SK-N-SH treated with all-trans-retinoic acid at 6 μM for 48 hours (cell line): ENCODE results near the gene SMAD9.

ENCODE experiments used
- ATAC-seq: fragments of 200-7000 bp; cut with Tn5 transposase; 3 replicates; pipeline ENCODE4 v1.9.1; 2020; ENCODE audit warnings: mild to moderate bottlenecking, moderate library complexity
- ARNTL ChIP-seq: fragments of 450-650 bp; formaldehyde crosslinking; IDR thresholded peaks from 2 replicates; pipeline ENCODE4 v1.5.0; 2020; ENCODE audit warnings: low read depth, mild to moderate bottlenecking, moderate library complexity, borderline replicate concordance
- BACH2 ChIP-seq: fragments of 250-450 bp; sonication (Bioruptor Pico); IDR thresholded peaks from 2 replicates; pipeline ENCODE4 v1.9.0; 2021; ENCODE audit warnings: mild to moderate bottlenecking, borderline replicate concordance
- CSDC2 ChIP-seq: fragments of 250-450 bp; sonication (Bioruptor Pico); IDR thresholded peaks from 2 replicates; pipeline ENCODE4 v1.5.0; 2020; ENCODE audit warnings: mild to moderate bottlenecking, moderate library complexity
- ESRRG ChIP-seq: fragments of 250-450 bp; sonication (Bioruptor Pico); IDR thresholded peaks from 2 replicates; pipeline ENCODE4 v1.6.1; 2021; ENCODE audit warnings: mild to moderate bottlenecking
- GLIS3 ChIP-seq: fragments of 250-450 bp; sonication (Bioruptor Pico); IDR thresholded peaks from 2 replicates; pipeline ENCODE4 v1.5.0; 2020; ENCODE audit warnings: mild to moderate bottlenecking, moderate library complexity
- ISL1 ChIP-seq: fragments of 250-450 bp; sonication (Bioruptor Pico); IDR thresholded peaks from 2 replicates; pipeline ENCODE4 v2.1.2; 2022; ENCODE audit warnings: mild to moderate bottlenecking, moderate library complexity
- OSR1 ChIP-seq: fragments of 250-450 bp; sonication (Bioruptor Pico); IDR thresholded peaks from 2 replicates; pipeline ENCODE4 v1.8.0; 2022; ENCODE audit warnings: moderate library complexity, mild to moderate bottlenecking, inconsistent platforms
- PPARA ChIP-seq: fragments of 250-450 bp; sonication (Bioruptor Pico); IDR thresholded peaks from 2 replicates; pipeline ENCODE4 v1.5.0; 2020; ENCODE audit warnings: mild to moderate bottlenecking, borderline replicate concordance
- TCF4 ChIP-seq: fragments of 250-450 bp; sonication (Bioruptor Pico); IDR thresholded peaks from 2 replicates; pipeline ENCODE4 v1.8.0; 2021; ENCODE audit warnings: mild to moderate bottlenecking, moderate library complexity, borderline replicate concordance
- ZC3H10 ChIP-seq: fragments of 250-450 bp; sonication (Bioruptor Pico); IDR thresholded peaks from 2 replicates; pipeline ENCODE4 v1.5.1; 2021; ENCODE audit warnings: mild to moderate bottlenecking, moderate library complexity
- ZFP3 ChIP-seq: fragments of 250-450 bp; sonication (Bioruptor Pico); IDR thresholded peaks from 2 replicates; pipeline ENCODE4 v1.5.0; 2020; ENCODE audit warnings: mild to moderate bottlenecking, moderate library complexity
- ZNF565 ChIP-seq: fragments of 450-650 bp; formaldehyde crosslinking; conservative IDR thresholded peaks from 2 replicates; pipeline ENCODE4 v1.5.0; 2020; ENCODE audit warnings: low read depth, mild to moderate bottlenecking, moderate library complexity
- ZNF70 ChIP-seq: fragments of 450-650 bp; formaldehyde crosslinking; IDR thresholded peaks from 2 replicates; pipeline ENCODE4 v1.5.0; 2020; ENCODE audit warnings: mild to moderate bottlenecking, moderate library complexity
- ZNF8 ChIP-seq: fragments of 450-650 bp; formaldehyde crosslinking; IDR thresholded peaks from 2 replicates; pipeline ENCODE4 v1.5.0; 2020; ENCODE audit warnings: mild to moderate bottlenecking, moderate library complexity
- TF ChIP-seq, protein P1 (sequence below): fragments of 250-450 bp; sonication (Bioruptor Pico); IDR thresholded peaks from 2 replicates; pipeline ENCODE4 v1.8.0; 2020; ENCODE audit warnings: mild to moderate bottlenecking, moderate library complexity, borderline replicate concordance
- TF ChIP-seq, protein P2 (sequence below): fragments of 250-450 bp; sonication (Bioruptor Pico); IDR thresholded peaks from 2 replicates; pipeline ENCODE4 v1.8.0; 2021; ENCODE audit warnings: low read depth, mild to moderate bottlenecking, moderate library complexity, borderline replicate concordance
- TF ChIP-seq, protein P3 (sequence below): fragments of 250-450 bp; sonication (Bioruptor Pico); IDR thresholded peaks from 2 replicates; pipeline ENCODE4 v1.5.1; 2020; ENCODE audit warnings: low read depth, mild to moderate bottlenecking, moderate library complexity
- TF ChIP-seq, protein P4 (sequence below): fragments of 250-450 bp; sonication (Bioruptor Pico); IDR thresholded peaks from 2 replicates; pipeline ENCODE4 v1.5.0; 2020; ENCODE audit warnings: mild to moderate bottlenecking, moderate library complexity
- TF ChIP-seq, protein P5 (sequence below): fragments of 250-450 bp; sonication (Bioruptor Pico); IDR thresholded peaks from 2 replicates; pipeline ENCODE4 v1.5.1; 2021; ENCODE audit warnings: mild to moderate bottlenecking, moderate library complexity

The SMAD9 gene

DNA sequence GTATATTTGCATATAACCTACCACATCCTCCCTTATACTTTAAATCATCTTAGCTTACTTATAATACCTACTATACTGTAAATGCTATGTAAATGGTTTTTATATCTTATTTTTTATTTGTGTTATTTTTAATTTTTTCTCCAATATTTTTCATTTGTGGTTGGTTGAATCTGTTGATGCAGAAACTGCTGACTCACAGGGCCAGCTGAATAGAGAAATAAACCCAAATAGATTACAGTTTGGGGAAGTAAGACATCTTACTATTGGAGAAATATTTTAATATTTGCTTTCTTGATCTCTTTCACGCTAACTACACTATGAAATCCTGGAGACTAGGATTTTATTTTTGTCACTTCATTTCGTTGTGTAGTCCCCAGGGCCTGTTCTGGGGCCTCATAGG is 7.1 kb downstream of the SMAD9 start:
- no peak for TF ChIP-seq ZC3H10
- no peak for TF ChIP-seq ISL1 (CRISPR knock-in tag)
- TF ChIP-seq ZNF8 (CRISPR knock-in tag), result no peak
- TF ChIP-seq TCF4 (CRISPR knock-in tag), result no peak
- no peak for TF ChIP-seq ARNTL (CRISPR knock-in tag)
- TF ChIP-seq BACH2 (CRISPR knock-in tag), result no peak
- TF ChIP-seq, protein P1, sequence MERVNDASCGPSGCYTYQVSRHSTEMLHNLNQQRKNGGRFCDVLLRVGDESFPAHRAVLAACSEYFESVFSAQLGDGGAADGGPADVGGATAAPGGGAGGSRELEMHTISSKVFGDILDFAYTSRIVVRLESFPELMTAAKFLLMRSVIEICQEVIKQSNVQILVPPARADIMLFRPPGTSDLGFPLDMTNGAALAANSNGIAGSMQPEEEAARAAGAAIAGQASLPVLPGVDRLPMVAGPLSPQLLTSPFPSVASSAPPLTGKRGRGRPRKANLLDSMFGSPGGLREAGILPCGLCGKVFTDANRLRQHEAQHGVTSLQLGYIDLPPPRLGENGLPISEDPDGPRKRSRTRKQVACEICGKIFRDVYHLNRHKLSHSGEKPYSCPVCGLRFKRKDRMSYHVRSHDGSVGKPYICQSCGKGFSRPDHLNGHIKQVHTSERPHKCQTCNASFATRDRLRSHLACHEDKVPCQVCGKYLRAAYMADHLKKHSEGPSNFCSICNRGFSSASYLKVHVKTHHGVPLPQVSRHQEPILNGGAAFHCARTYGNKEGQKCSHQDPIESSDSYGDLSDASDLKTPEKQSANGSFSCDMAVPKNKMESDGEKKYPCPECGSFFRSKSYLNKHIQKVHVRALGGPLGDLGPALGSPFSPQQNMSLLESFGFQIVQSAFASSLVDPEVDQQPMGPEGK (CRISPR knock-in tag), result no peak
- TF ChIP-seq, protein P2, sequence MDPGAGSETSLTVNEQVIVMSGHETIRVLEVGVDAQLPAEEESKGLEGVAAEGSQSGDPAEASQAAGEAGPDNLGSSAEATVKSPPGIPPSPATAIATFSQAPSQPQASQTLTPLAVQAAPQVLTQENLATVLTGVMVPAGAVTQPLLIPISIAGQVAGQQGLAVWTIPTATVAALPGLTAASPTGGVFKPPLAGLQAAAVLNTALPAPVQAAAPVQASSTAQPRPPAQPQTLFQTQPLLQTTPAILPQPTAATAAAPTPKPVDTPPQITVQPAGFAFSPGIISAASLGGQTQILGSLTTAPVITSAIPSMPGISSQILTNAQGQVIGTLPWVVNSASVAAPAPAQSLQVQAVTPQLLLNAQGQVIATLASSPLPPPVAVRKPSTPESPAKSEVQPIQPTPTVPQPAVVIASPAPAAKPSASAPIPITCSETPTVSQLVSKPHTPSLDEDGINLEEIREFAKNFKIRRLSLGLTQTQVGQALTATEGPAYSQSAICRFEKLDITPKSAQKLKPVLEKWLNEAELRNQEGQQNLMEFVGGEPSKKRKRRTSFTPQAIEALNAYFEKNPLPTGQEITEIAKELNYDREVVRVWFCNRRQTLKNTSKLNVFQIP (CRISPR knock-in tag), result no peak
- no peak for TF ChIP-seq CSDC2 (CRISPR knock-in tag)
- ATAC-seq, result no peak

DNA sequence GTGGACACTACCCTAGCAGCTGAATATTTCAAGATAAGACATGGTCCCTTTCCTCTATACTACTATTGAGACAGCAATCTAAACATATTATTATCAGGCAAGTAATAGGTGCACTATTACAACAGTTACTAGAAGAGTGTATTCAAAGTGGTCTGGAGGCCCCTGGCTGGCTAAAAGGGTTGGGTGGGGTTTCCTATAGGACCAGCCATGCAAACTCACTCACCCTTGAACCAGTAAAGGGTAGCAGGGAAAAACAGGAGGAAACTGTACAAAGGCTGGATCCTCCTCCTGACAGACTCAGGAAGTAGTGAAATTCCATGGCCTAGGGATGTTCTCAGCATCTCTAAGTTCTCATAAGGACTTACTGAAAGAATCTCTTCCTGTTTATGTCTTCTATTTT is 7.7 kb downstream of the SMAD9 start:
- ATAC-seq, result no peak
- TF ChIP-seq, protein P1 (CRISPR knock-in tag), result no peak
- TF ChIP-seq BACH2 (CRISPR knock-in tag) (no peak), ZNF70 (no peak)

DNA sequence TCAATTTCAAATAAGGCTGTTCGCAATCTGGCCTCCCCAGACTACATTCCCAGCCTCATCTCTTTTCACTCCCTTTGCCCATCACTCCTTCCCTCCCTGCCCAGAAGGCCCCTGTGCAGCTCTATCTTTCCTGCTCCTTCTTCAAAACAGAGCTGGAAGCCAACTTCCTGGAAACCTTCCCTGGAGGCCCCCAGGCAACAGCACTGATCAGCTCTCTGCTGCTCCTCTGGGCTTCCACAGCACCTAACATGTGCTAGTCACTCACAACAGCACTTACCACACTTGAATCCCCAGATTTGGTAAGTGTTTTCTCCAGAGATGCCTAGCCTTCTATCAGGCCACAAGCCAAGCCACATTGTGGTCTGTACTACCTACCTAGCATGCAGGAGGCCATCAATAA is 9.5 kb downstream of the SMAD9 start:
- no peak for ATAC-seq
- no peak for TF ChIP-seq PPARA (CRISPR knock-in tag)
- TF ChIP-seq ZNF565 (CRISPR knock-in tag), result no peak
- TF ChIP-seq OSR1 (CRISPR knock-in tag), result no peak
- TF ChIP-seq, protein P3, sequence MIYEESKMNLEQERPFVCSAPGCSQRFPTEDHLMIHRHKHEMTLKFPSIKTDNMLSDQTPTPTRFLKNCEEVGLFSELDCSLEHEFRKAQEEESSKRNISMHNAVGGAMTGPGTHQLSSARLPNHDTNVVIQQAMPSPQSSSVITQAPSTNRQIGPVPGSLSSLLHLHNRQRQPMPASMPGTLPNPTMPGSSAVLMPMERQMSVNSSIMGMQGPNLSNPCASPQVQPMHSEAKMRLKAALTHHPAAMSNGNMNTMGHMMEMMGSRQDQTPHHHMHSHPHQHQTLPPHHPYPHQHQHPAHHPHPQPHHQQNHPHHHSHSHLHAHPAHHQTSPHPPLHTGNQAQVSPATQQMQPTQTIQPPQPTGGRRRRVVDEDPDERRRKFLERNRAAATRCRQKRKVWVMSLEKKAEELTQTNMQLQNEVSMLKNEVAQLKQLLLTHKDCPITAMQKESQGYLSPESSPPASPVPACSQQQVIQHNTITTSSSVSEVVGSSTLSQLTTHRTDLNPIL (CRISPR knock-in tag), result no peak
- TF ChIP-seq, protein P4, sequence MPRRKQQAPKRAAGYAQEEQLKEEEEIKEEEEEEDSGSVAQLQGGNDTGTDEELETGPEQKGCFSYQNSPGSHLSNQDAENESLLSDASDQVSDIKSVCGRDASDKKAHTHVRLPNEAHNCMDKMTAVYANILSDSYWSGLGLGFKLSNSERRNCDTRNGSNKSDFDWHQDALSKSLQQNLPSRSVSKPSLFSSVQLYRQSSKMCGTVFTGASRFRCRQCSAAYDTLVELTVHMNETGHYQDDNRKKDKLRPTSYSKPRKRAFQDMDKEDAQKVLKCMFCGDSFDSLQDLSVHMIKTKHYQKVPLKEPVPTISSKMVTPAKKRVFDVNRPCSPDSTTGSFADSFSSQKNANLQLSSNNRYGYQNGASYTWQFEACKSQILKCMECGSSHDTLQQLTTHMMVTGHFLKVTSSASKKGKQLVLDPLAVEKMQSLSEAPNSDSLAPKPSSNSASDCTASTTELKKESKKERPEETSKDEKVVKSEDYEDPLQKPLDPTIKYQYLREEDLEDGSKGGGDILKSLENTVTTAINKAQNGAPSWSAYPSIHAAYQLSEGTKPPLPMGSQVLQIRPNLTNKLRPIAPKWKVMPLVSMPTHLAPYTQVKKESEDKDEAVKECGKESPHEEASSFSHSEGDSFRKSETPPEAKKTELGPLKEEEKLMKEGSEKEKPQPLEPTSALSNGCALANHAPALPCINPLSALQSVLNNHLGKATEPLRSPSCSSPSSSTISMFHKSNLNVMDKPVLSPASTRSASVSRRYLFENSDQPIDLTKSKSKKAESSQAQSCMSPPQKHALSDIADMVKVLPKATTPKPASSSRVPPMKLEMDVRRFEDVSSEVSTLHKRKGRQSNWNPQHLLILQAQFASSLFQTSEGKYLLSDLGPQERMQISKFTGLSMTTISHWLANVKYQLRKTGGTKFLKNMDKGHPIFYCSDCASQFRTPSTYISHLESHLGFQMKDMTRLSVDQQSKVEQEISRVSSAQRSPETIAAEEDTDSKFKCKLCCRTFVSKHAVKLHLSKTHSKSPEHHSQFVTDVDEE (CRISPR knock-in tag), result no peak
- TF ChIP-seq ESRRG (CRISPR knock-in tag), result no peak
- no peak for TF ChIP-seq ZNF8 (CRISPR knock-in tag)
- no peak for TF ChIP-seq ZC3H10
- TF ChIP-seq, protein P5, sequence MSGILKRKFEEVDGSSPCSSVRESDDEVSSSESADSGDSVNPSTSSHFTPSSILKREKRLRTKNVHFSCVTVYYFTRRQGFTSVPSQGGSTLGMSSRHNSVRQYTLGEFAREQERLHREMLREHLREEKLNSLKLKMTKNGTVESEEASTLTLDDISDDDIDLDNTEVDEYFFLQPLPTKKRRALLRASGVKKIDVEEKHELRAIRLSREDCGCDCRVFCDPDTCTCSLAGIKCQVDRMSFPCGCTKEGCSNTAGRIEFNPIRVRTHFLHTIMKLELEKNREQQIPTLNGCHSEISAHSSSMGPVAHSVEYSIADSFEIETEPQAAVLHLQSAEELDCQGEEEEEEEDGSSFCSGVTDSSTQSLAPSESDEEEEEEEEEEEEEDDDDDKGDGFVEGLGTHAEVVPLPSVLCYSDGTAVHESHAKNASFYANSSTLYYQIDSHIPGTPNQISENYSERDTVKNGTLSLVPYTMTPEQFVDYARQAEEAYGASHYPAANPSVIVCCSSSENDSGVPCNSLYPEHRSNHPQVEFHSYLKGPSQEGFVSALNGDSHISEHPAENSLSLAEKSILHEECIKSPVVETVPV (CRISPR knock-in tag), result no peak
- TF ChIP-seq GLIS3 (CRISPR knock-in tag), result no peak
- no peak for TF ChIP-seq ARNTL (CRISPR knock-in tag)
- no peak for TF ChIP-seq ZNF70
- no peak for TF ChIP-seq CSDC2 (CRISPR knock-in tag)
- no peak for TF ChIP-seq ZFP3
- TF ChIP-seq, all 23 proteins: peak for 0
